Activated CD4-positive, alpha-beta T cell treated with anti-CD3 and anti-CD28 coated beads, Interleukin-2, amount 50 U/mL, for 48 hours (primary cell): ENCODE data around the gene CORO7.
"Not testable (repeated sequence)": the region's sequence is repeated elsewhere in the genome, so short reads cannot be mapped to it uniquely, and the experiment has no call there.

Source experiments
- DNase-seq, 2 experiments: peaks; one replicate each; pipeline ENCODE4 v3.0.0-alpha.2; 2020

Gene CORO7

GRCh38 chr16:4399001-4399730, 17.2 kb downstream of the CORO7 start:
- DNase-seq: no peak

GRCh38 chr16:4395055-4395726, 21.2 kb downstream of the CORO7 start:
- DNase-seq: no peak

- DNase-seq: not testable (repeated sequence)
Observed at GRCh38 chr16:4393850-4394249, 22.5 kb downstream of the CORO7 start.

- no peak for DNase-seq
Observed at GRCh38 chr16:4393240-4393600, 23.2 kb downstream of the CORO7 start.

- no peak for DNase-seq
Observed at GRCh38 chr16:4392382-4393239, 23.8 kb downstream of the CORO7 start.

- DNase-seq: no peak
Observed at GRCh38 chr16:4391631-4392381, 24.6 kb downstream of the CORO7 start.

- no peak for DNase-seq
Observed at GRCh38 chr16:4390266-4391260, 25.8 kb downstream of the CORO7 start.

GRCh38 chr16:4389051-4389955, 27.1 kb downstream of the CORO7 start:
- no peak for DNase-seq

- no peak for DNase-seq
Observed at GRCh38 chr16:4388271-4389021, 27.9 kb downstream of the CORO7 start.

- DNase-seq: no peak
Observed at GRCh38 chr16:4387781-4388180, 28.6 kb downstream of the CORO7 start.

GRCh38 chr16:4386951-4387565, 29.3 kb downstream of the CORO7 start:
- DNase-seq: no peak

- no peak for DNase-seq
Observed at GRCh38 chr16:4386451-4386805, 30.0 kb downstream of the CORO7 start.

GRCh38 chr16:4385789-4386450, 30.5 kb downstream of the CORO7 start:
- no peak for DNase-seq

- no peak for DNase-seq
Observed at GRCh38 chr16:4385066-4385788, 31.2 kb downstream of the CORO7 start.

- DNase-seq: no peak
Observed at GRCh38 chr16:4384509-4384942, 31.9 kb downstream of the CORO7 start.

- no peak for DNase-seq
Observed at GRCh38 chr16:4383591-4384444, 32.6 kb downstream of the CORO7 start.

GRCh38 chr16:4382795-4383357, 33.5 kb downstream of the CORO7 start:
- DNase-seq: no peak
